Osteocyte (in vitro differentiated cells): Measurements from ENCODE around the gene PRMT7. TPM values are rescaled to one million over a fixed set of nuclear protein-coding genes. Genes with fewer than 3 reads are reported as not detected.

ENCODE experiments used
- DNase-seq: peaks from one replicate; pipeline ENCODE4 v3.0.0; 2021; ENCODE audit warnings: mixed read lengths; ENCODE audit not compliant: unreplicated experiment; ENCODE audit errors: extremely low spot score
- H3K27ac Mint-ChIP-seq: one replicate; pipeline ENCODE4 v1.8.0; 2021; ENCODE audit warnings: mild to moderate bottlenecking, mixed read lengths; ENCODE audit not compliant: unreplicated experiment
- H3K27me3 Mint-ChIP-seq: one replicate; pipeline ENCODE4 v1.8.0; 2021; ENCODE audit warnings: mixed read lengths; ENCODE audit not compliant: unreplicated experiment
- H3K36me3 Mint-ChIP-seq: one replicate; pipeline ENCODE4 v1.8.0; 2021; ENCODE audit warnings: mixed read lengths; ENCODE audit not compliant: unreplicated experiment
- H3K4me1 Mint-ChIP-seq: one replicate; pipeline ENCODE4 v1.8.0; 2021; ENCODE audit warnings: mixed read lengths; ENCODE audit not compliant: unreplicated experiment
- H3K4me3 Mint-ChIP-seq: one replicate; pipeline ENCODE4 v1.8.0; 2021; ENCODE audit warnings: mild to moderate bottlenecking, moderate library complexity, mixed read lengths; ENCODE audit not compliant: unreplicated experiment
- H3K9me3 Mint-ChIP-seq: one replicate; pipeline ENCODE4 v1.8.0; 2021; ENCODE audit warnings: mixed read lengths; ENCODE audit not compliant: unreplicated experiment
- CTCF ChIP-seq: fragments of 200-600 bp; sonication (generic); IDR thresholded peaks from 2 replicates; pipeline ENCODE4 v1.5.0; 2021; ENCODE audit warnings: antibody characterized with exemption, mild to moderate bottlenecking, moderate library complexity
- total RNA-seq: library from RNA; stranded (reverse); gene quantifications from 2 replicates; pipeline ENCODE4 v1.2.1, GENCODE V29; 2021

The PRMT7 gene
- total RNA-seq, 1 donor from 2014 or later: 38.4 TPM

- DNase-seq: no peak
- Mint-ChIP-seq H3K36me3 (no peaks in the 10 kb centered on the region), H3K27ac (no peak overlapping the region)
Measured at GRCh38 chr16:68375801-68376536, 65.2 kb downstream of the PRMT7 start.

GRCh38 chr16:68376590-68376989, 65.8 kb downstream of the PRMT7 start:
- H3K27ac Mint-ChIP-seq: no peak overlapping the region
- H3K4me1 Mint-ChIP-seq: no peaks in the 10 kb centered on the region
- H3K36me3 Mint-ChIP-seq: no peaks in the 10 kb centered on the region
- DNase-seq: no peak
- TF ChIP-seq CTCF: no peak
- no peak overlapping the region for H3K4me3 Mint-ChIP-seq
- H3K9me3 Mint-ChIP-seq: no peaks in the 10 kb centered on the region
- H3K27me3 Mint-ChIP-seq: peaks cover 17% of the 10 kb centered on the region

More at GRCh38 chr16:68375801-68376536, 65.2 kb downstream of the PRMT7 start:
- H3K4me3 Mint-ChIP-seq: no peak overlapping the region
- H3K9me3 Mint-ChIP-seq: no peaks in the 10 kb centered on the region
- no peak for TF ChIP-seq CTCF
- H3K4me1 Mint-ChIP-seq: no peaks in the 10 kb centered on the region
- peaks cover 17% of the 10 kb centered on the region for H3K27me3 Mint-ChIP-seq

GRCh38 chr16:68377221-68377620, 66.4 kb downstream of the PRMT7 start:
- H3K27ac Mint-ChIP-seq: no peak overlapping the region
- no peak for DNase-seq
- H3K4me3 Mint-ChIP-seq: no peak overlapping the region
- no peaks in the 10 kb centered on the region for H3K36me3 Mint-ChIP-seq
- H3K4me1 Mint-ChIP-seq: no peaks in the 10 kb centered on the region
- no peak for TF ChIP-seq CTCF
- H3K27me3 Mint-ChIP-seq: peaks cover 17% of the 10 kb centered on the region
- no peaks in the 10 kb centered on the region for H3K9me3 Mint-ChIP-seq

- Mint-ChIP-seq H3K9me3 (no peaks in the 10 kb centered on the region), H3K4me1 (no peaks in the 10 kb centered on the region), H3K36me3 (no peaks in the 10 kb centered on the region), H3K27me3 (peaks cover 14% of the 10 kb centered on the region), H3K4me3 (no peak overlapping the region), H3K27ac (no peak overlapping the region)
- TF ChIP-seq CTCF: no peak
- no peak for DNase-seq
Measured at GRCh38 chr16:68377667-68378393, 67.0 kb downstream of the PRMT7 start.
